Panc1 (cell line): Measurements from ENCODE around the gene ADNP. TPM values are rescaled to one million over a fixed set of nuclear protein-coding genes. Genes with fewer than 3 reads are reported as not detected.

Source experiments
- ATAC-seq: fragments of 200-7000 bp; cut with Tn5 transposase; 2 replicates; pipeline ENCODE4 v1.9.1; 2020; ENCODE audit warnings: mild to moderate bottlenecking, moderate library complexity
- BruUV-seq: library from RNA; stranded (reverse); fragments of 400-500 nt; replicated peaks from 2 replicates; lab custom pipeline; 2021; lab: Mats Ljungman, UMichigan
- CTCF ChIA-PET: fragments of 300-600 bp; sonication (Branson Sonifier 250); formaldehyde crosslinking; loops from one replicate; lab custom pipeline; 2022; ENCODE audit warnings: antibody characterized with exemption; lab: Charles Lee
- POLR2A ChIA-PET: fragments of 300-600 bp; sonication (Branson Sonifier 250); formaldehyde crosslinking; loops from one replicate; lab custom pipeline; 2022; ENCODE audit warnings: antibody characterized with exemption; lab: Charles Lee
- DNase-seq: peaks from one replicate; pipeline ENCODE4 v3.0.0-alpha.2; 2010; ENCODE audit warnings: low read depth, low spot score
- H3K27ac ChIP-seq: 2 replicates; pipeline ENCODE4 v1.5.1; 2011; ENCODE audit warnings: mild to moderate bottlenecking, low read length, inconsistent platforms
- H3K27me3 ChIP-seq: fragments of 200-500 bp; sonication (Bioruptor generic); 2 replicates; pipeline ENCODE4 v1.6.0; 2014; ENCODE audit warnings: low read length, inconsistent platforms; ENCODE audit not compliant: control insufficient read depth, insufficient read depth
- H3K36me3 ChIP-seq: fragments of 200-500 bp; sonication (Bioruptor generic); 2 replicates; pipeline ENCODE4 v1.5.1; 2014; ENCODE audit warnings: inconsistent platforms, mild to moderate bottlenecking, low read length, moderate library complexity; ENCODE audit not compliant: control insufficient read depth, insufficient read depth
- H3K4me1 ChIP-seq: 2 replicates; pipeline ENCODE4 v1.5.1; 2011; ENCODE audit warnings: inconsistent platforms, mild to moderate bottlenecking, low read length, moderate library complexity; ENCODE audit not compliant: control insufficient read depth, insufficient read depth
- H3K4me3 ChIP-seq, 2 experiments: 2 replicates each; pipeline ENCODE4 v1.5.1; 2011 to 2012; ENCODE audit warnings: low read depth in 2 of 2, low read length in 2 of 2, mild to moderate bottlenecking in 2 of 2, inconsistent platforms in 1 of 2, moderate library complexity in 1 of 2
- H3K9me3 ChIP-seq: fragments of 200-500 bp; sonication (Bioruptor generic); 2 replicates; pipeline ENCODE4 v1.5.1; 2014; ENCODE audit warnings: low read depth, mild to moderate bottlenecking, inconsistent platforms, low read length, moderate library complexity; ENCODE audit not compliant: control insufficient read depth, insufficient read depth
- CTCF ChIP-seq: fragments of 450-650 bp; IDR thresholded peaks from 2 replicates; pipeline ENCODE4 v1.5.1; 2017; ENCODE audit warnings: mild to moderate bottlenecking
- POLR2AphosphoS5 ChIP-seq: IDR thresholded peaks from 2 replicates; pipeline ENCODE4 v1.6.1; 2012; ENCODE audit warnings: mild to moderate bottlenecking, low read depth, low read length, moderate library complexity
- REST ChIP-seq, 2 experiments: IDR thresholded peaks; 2 replicates each; pipeline ENCODE4 v1.6.1; 2011 to 2012; ENCODE audit warnings: low read depth in 2 of 2, control low read depth in 1 of 2, low read length in 1 of 2, mild to moderate bottlenecking in 1 of 2, moderate library complexity in 1 of 2; ENCODE audit not compliant: insufficient read depth in 1 of 2
- SIN3A ChIP-seq: IDR thresholded peaks from 2 replicates; pipeline ENCODE4 v1.6.1; 2012; ENCODE audit warnings: low read depth, mild to moderate bottlenecking, low read length, moderate library complexity, borderline replicate concordance; ENCODE audit not compliant: insufficient read depth
- TCF7L2 ChIP-seq: IDR thresholded peaks from 2 replicates; pipeline ENCODE4 v1.6.1; 2011; ENCODE audit warnings: mild to moderate bottlenecking, low read depth, low read length, inconsistent platforms
- in situ Hi-C: cut with HindIII; loops from 2 replicates; pipeline ENCODE4 v1.10.0; 2016; ENCODE audit warnings: low sequenced_read_pairs, low pct_unique_long_range_greater_than_20kb
- intact Hi-C: fragments of 100-400 bp; cut with micrococcal nuclease; formaldehyde crosslinking; loops from one replicate; pipeline ENCODE4 v1.10.0; 2022; ENCODE audit not compliant: unreplicated experiment
- total RNA-seq: library from RNA; stranded (reverse); gene quantifications from one replicate; pipeline ENCODE4 v1.2.1, GENCODE V29; 2021; ENCODE audit not compliant: unreplicated experiment

ADNP gene
- total RNA-seq, 1 experiment from 2014 or later: 65.1 TPM

GRCh38 chr20:50898475-50898874 lies 32.8 kb downstream of the ADNP start:
- BruUV-seq: no TSS peak
- Histone ChIP-seq H3K36me3 (peaks cover 43% of the 10 kb centered on the region), H3K4me3 (no peak overlapping the region), H3K9me3 (no peaks in the 10 kb centered on the region), H3K4me1 (no peaks in the 10 kb centered on the region; the same call in 1 of the 2 replicates), H3K27me3 (no peaks in the 10 kb centered on the region), H3K27ac (peak overlapping the region; percentile 36; the same call in 1 of the 2 replicates)
- DNase-seq (no peak), ATAC-seq (no peak)
- no peak for TF ChIP-seq TCF7L2
- no peak for TF ChIP-seq REST (IDR thresholded peaks at IDR 0.05; ENCODE audit: insufficient read depth in 1 of 2, low read depth in 2 of 2, low read length in 1 of 2)
- no peak for TF ChIP-seq POLR2AphosphoS5
- TF ChIP-seq SIN3A: no peak
- TF ChIP-seq CTCF: no peak
- in situ Hi-C loops: no loop called here
- CTCF ChIA-PET: no interaction called here
- intact Hi-C loops: no loop called here
- POLR2A ChIA-PET: no interaction called here

GRCh38 chr20:50895111-50895830 lies 36.0 kb downstream of the ADNP start:
- peaks cover 39% of the 10 kb centered on the region for H3K36me3 ChIP-seq
- POLR2A ChIA-PET: interaction anchor here (0.6 kb wide), 1 partner anchor 18 kb away, joined by 3 read pairs; no protein-coding TSS in a partner anchor
- BruUV-seq: no TSS peak
- DNase-seq (no peak), ATAC-seq (no peak)
- in situ Hi-C loops (no loop called here), intact Hi-C loops (no loop called here)
- H3K27me3 ChIP-seq: no peaks in the 10 kb centered on the region
- no peaks in the 10 kb centered on the region for H3K4me1 ChIP-seq
- CTCF ChIA-PET: no interaction called here
- no peak overlapping the region for H3K4me3 ChIP-seq
- H3K9me3 ChIP-seq: no peaks in the 10 kb centered on the region
- no peak overlapping the region for H3K27ac ChIP-seq
- TF ChIP-seq SIN3A: no peak
- TF ChIP-seq POLR2AphosphoS5: no peak
- no peak for TF ChIP-seq REST (IDR thresholded peaks at IDR 0.05; ENCODE audit: insufficient read depth in 1 of 2, low read depth in 2 of 2, low read length in 1 of 2)
